ENCODE data around the gene CACNA2D2.

Gene CACNA2D2

DNA sequence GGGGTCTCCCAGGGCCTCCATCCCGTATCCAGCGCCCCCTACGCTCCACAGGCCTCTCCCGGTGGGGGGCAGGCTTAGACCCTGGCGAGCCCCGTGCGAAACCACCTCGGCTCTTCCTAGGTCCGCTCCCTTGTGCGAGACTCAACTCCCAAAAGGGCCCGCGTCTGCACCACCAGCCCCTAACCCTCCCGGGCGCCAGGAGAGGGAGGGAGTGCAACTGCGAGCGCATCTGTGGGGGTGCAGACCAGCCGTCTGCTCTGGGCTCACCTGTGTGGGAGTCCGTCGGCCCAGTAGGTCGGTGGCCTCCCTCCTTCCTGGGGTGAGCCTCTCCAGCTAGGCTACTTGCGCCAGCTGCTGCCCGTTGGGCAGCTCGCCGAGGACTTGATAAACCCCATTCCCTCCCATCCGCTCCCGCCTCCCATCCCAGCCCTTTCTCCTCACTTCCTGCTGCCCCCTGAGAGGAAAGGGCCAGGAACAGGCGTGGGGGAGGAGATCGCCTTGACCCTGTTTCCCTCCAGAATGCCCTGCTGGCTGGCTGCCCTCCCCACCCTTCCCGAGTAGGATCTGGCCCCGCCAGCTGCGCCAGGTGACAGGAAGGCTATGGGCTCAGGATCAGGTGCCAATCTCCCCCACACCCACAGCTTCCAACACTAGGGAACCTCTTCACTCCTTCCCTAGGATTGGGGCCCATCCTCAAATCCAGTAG, 180.9 kb downstream of the CACNA2D2 start, which contains the start of gene HYAL2:
Gene HYAL2, minus strand, starts transcription at position 360 of the 706 bp plus-strand sequence. CDS start 2,256 bp downstream, outside the sequence.
- DNase-seq, result no peak

DNA sequence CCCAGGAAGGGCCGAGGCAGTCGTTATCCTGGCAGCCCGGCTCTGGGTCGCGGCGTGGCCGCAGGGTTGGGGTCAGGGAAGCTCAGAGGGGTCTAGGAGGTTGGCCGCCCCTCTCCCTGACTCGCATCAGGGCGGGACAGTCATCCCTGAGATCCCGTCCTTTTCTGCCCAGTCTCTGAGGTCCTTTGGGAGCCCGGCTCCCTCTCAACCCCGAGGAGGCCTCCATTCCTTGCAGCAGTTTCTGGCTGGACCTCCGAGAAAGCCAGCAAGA, 181.4 kb downstream of the CACNA2D2 start:
- DNase-seq, result no peak

DNA sequence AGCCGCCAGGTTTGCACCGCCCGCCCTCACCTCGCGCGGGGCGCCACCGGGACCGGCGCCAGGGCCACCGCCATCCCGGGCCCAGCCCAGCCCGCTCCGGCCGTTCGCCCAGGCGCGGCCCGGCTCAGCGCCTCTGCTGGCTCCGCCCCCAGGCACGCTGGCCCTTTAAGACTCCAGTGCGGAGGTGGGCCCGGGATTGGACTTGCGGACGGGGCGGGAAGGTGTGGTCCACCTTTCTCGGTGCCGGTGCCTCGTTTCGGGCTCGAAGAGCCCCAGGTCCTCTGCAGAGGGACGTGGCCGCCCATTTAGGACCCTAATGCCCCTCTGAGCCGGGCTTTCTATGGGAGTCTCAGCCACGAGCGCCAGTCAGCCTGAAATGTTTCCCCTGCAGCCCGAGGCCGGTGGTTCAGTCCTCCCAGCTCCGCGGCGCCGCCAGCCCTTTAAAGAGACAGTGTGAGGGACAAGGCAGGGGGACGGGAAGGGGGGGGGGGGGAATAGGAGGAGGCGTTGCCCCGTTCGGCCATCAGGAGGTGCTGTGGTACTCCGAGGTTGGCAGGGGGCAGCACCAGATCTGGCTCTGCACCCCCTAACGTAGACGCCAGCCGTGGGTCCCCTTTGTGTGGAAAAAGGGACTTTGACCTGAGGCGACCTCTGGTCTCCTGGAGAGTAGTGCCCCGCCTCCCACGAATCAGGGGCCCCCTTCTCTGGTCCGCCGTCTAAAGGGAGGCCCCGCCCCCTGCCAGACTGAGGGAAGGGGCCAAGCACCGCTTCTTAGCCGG, 181.9 kb downstream of the CACNA2D2 start:
- DNase-seq, result peak; percentile 87

DNA sequence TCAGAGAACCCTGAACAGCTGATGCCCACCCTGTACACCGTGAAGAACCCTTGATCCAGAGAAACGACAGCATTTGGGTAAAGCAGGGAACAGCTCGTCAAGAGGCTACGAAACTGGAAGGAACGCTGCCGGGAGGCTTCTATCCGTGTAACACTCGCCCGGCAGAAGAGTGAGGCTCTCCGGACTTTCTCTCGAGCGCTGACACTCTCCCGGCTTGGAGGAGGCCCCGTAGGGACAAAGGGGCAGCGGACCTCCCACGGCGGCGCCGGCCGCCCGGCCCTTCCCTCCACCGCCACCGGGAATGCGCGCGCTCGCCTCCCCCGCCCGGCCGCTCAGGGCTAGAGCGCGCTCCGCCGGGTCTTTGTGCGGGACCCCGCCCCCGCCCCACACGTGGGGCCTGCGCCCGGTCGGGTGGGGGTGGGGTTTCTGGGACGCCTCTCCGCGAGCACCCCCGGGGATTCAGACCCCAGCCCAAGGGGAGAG, 182.5 kb downstream of the CACNA2D2 start:
- DNase-seq, result peak; percentile 81

DNA sequence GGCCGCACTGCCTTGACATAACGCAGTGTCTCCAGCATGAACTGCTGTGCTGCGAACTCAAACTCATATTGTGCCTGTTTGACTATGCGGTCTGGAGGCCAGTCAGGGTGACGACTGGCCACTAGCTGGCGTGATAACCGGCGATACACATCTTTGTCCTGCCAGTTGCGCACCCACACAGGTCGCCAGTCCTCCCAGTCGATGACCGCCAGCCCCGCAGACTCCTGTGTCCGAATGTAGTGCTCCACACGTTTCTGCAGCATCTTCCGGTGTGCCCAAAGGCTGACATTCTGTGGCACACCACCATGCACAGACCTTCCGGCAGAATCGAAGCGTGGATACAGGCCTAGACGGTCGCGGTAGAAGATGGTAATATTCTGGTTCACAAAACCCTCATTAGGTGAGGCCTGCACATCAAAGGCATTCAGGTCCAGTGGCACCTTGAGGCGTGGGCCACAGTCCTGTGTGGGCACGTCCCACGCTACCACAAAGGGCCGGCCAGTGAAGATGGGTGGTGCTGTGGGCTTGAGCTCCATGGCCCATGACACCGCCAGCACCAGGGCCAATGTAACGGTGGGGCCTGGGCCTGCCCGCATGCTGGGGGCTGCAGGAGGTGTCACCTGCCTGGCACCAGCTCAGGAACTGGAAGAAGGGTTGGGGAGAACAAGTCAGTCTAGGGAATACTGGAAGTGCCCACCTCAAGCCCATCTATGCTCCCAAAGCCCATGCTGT, 183.4 kb downstream of the CACNA2D2 start:
- DNase-seq, result no peak

DNA sequence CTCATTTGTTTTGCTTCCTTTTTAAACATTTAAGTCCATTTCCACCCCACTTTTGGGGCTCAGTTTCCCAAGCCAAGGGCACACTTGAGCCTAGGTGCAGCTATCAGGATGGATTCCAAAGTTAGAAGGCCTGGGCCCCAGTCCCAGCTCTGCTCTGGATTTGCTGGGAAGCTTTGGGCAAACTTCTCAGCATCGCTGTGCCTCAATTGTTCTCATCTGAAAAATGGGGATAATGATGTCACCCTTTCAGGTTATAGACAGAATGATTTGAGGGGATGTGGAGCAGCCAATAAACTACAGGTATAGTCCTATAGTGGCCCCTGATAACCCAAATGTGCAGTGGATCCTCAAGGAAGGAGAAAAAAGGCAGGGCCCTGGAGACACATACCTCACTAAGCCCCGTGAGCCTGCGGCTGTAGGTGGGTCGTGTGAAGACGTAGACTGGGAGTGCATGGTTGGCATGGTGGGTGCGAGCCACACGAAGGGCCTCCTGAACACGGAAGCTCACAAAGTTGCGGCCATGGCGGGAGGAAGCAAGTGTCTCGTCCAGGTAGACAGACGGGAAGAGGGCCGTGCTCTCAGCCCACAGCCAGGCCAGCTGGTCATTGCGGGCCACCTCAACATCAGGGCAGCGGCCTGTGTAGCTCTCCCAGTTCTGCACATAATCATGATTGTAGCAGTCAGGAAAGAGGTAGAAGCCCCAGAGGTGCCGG, 184.1 kb downstream of the CACNA2D2 start:
- no peak for DNase-seq

DNA sequence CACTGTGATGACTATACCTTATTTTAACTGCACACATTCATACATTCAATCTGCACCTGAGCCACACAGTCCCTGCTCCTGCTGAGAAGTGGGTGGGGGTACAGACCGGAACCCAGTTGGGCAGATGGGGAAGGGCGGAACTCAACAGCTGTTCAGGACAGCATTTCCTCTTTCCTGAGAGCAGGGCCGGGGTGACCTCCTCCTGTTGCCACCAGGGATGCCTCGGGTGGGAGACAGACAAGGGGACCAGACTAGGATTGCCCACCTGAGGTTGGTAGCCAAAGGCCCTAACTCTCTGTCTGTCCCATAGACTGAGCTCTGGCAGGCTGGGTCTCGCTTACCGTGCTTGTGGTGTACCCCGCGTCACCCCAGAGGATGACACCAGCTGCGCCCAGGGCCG, 184.8 kb downstream of the CACNA2D2 start:
- no peak for DNase-seq

DNA sequence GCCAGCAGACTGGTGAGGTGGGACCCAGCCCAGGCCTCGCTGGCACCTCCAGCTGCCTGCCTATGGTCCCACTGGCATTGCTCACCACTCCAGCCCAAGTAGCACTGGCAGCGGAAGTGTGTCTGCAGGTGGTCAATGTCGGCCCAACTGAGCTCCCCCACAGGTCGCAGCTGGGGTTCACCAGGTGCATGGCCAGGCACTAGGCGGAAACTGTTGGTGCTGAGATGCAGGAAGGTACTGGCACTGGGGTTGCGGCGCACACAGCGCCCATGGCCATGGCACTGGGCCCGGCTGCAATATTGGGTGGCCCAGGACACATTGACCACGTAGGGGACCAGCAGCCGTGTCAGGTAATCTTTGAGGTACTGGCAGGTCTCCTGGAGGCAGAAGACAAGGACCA, 185.3 kb downstream of the CACNA2D2 start:
- no peak for DNase-seq

DNA sequence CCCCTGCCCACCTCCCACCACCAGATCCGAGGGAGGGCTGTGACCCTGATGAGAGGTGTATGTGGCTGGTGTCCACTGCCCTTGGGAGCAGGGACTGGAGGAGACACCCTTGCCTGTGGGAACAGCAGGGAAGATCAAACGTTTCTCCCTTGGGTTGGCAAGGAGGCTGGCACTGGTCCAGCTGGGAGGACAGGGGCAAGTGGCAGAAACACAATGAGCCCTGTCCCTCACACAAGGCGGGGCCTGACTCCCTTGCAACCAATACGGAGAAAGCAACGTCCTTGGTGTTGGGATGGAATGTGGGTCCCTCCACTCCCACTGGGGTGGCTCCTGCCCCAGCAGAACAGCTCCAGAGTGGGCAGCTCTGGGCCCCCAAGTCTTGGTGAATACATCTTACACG, 186.1 kb downstream of the CACNA2D2 start:
- no peak for DNase-seq

DNA sequence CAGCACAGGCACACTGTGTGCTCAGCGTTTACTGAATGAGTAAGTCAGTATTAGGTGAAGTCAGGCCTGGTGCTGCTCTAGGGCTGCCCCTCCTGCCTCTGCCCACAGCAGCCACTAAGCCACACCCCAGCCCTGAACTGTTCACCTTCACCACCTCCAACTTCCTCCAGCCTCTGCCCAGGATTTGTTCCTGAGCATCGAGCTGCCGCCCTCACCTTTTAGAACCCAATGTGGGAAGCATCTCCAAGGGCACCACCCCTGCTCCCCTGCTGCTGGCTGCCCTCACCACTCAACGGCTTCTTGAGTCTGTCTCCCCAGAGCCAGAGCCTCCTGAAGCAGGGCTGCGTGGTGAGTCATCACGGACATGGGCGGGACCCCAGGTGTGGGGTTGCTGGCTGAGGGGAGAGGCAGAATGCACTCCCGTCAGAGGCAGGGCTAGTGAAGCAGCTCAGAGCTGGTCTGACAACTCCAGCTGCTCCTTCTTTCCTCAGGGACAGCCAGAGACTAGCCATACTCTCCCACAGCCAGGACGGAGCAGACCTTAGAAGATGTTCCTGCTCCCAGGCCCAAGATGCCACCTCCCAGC, 186.7 kb downstream of the CACNA2D2 start:
- DNase-seq, result peak; percentile 81

DNA sequence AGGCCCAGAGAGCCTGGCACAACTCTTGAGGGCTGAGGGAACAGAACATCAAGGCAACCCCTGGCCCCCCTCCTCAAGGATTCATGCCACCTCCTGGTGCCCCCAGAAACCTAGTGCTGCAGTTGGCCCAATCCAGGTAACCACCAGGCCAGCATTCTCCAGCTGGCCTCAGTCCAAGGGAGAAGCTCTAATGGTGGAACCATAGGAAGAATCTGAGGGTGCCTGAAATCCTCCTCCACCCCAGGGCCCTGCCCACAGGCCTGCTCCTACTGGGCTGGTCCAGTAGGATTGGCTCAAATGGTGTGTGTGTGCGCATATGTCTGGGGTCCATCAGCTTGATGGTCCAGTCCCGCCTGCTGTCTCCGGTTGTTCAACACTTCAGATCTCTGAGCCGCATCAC, 188.6 kb downstream of the CACNA2D2 start:
- no peak for DNase-seq

DNA sequence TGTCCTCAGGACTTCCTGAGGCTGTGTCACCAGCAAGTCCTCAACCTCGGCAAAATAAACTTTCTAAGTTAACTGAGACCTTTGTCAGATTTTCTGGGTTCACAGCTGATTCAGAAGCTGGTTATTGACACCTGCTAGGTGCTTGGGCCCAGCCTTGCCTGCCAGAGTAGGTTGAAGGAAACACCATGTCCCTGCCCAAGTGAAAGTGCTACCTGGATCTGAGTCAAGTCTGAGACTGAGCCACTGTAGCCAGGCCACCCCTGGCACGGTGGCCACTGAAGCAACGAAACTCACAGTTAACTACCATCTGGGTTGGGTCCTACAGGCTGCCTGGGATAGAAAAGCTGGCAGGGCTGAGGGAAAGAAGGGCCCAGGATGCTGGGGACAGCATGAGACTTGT, 189.1 kb downstream of the CACNA2D2 start:
- DNase-seq, result no peak

Data from CD4-positive, alpha-beta T cell treated with Interleukin-17A for 4 hours (primary cell).